Measurements from ENCODE around the gene FARS2.

GRCh38 chr6:5541025-5541424, 279.7 kb downstream of the FARS2 start:
- TF ChIP-seq EZH2phosphoT487 (IDR thresholded peaks at IDR 0.05; ENCODE audit: borderline replicate concordance, low read depth, low read length) (no peak), CTCF (conservative IDR thresholded peaks at IDR 0.05; ENCODE audit: low read length) (no peak)
